Right kidney (tissue), 1 donor: Measurements from ENCODE around the gene CHST10.

Experiments
- DNase-seq: peaks from one replicate; pipeline ENCODE4 v3.0.0-alpha.2; 2016

The CHST10 gene

DNA sequence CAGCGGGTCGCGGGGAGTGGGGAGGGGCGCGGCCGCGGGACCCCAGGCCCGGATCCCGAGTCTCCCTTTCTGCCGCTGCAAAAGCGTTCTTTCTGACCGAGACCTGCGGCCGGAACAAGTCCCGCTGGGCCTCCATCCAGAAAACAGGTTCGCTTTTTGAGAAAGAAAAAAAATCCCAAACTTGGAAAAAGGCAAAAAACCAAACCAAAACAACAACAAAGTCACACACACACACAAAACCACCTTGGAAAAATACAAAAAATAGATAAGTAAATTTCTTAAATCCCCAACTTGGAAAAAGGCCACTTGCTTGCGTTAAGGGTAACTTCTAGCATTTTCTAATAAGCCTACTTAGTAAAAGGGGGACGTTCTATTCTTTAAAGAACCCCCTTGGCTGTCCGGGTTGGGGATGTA lies 250 bp upstream of the CHST10 start:
- no peak for DNase-seq

DNA sequence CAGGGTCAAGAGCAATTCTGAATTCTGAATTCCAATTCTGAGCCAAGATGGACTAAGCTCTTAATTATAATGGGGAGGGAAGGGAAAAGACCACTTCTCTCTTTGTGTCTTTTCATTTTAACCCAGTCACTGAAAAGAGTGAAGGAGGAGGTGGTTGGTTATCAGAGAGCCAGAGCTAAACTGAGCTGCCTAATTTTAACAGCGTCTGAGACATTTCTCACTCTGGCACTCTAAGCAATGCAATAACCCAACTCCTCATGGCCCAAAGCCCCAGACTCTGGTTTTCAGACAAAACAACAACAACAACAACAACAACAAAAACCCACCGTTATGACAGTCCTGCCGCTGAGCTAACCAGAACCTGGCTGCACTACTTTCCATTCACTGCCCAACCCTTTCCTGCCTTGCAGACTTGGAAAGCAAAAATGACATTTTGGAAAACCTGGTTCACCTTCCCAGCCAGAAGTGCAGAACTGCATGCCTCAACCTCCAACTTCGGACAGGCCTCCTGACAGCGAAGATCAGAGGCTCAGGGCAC lies 1.0 kb downstream of the CHST10 start:
- DNase-seq = no peak

- no peak for DNase-seq
Measured at GRCh38 chr2:100413571-100413970, 3.9 kb downstream of the CHST10 start.

GRCh38 chr2:100412881-100413321 lies 4.6 kb downstream of the CHST10 start:
- DNase-seq = no peak

GRCh38 chr2:100412466-100412865 lies 5.0 kb downstream of the CHST10 start:
- no peak for DNase-seq

- DNase-seq = no peak
Measured at GRCh38 chr2:100411841-100412292, 5.6 kb downstream of the CHST10 start.

DNA sequence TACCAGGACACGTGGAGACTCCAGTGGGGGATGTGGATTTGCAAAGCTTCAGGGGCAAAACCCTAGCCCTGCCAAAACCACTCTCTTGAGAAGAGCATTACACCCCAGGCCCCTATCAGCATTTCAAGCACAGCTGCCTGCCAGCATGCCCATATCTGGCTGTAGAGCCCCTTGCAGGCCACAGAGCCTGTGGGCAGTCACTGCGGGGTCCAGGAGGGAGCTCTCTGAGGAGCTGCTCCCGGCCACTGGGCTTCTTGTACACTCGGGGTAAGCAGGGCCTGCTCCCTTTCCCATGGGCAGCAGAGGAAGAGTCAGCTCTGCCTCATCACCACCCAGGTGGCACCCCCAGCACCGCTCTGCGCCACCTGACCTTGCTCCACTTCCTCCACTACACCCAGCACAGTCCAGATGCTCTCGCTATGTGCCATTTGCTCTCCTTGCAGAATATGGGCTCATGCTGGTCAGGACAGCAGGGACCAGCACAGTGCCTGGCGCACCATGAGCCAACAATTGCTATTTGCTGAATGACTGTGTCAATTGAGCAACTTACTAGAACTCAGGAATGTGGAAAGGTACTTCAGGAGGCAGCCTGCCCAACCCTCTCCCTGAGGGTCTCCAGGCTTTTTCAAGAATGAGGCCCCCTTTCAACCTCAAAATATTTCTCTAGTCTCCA lies 7.4 kb downstream of the CHST10 start:
- DNase-seq = no peak

GRCh38 chr2:100409461-100409860 lies 8.0 kb downstream of the CHST10 start:
- DNase-seq = no peak

GRCh38 chr2:100408941-100409340 lies 8.5 kb downstream of the CHST10 start:
- DNase-seq = no peak

- no peak for DNase-seq
Measured at GRCh38 chr2:100408104-100408503, 9.4 kb downstream of the CHST10 start.

DNA sequence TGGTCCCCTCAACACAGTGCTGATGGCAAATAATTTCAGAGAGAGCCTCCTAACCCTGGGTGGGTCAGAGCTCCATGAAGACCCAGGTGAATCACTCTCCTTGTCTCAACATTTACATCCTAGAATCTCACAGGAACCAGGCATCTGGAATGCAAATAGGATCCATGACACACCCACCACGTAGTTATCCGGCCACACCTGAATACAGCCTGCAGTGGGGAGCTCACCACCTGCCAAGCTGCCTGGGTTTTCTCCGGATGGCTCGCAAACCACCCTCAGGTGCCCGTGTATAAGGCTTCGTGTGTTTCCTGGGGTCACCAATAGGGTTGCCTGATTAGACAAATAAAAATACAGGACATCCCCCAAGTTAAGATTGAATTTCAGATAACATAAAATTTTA lies 9.9 kb downstream of the CHST10 start:
- DNase-seq = no peak

DNA sequence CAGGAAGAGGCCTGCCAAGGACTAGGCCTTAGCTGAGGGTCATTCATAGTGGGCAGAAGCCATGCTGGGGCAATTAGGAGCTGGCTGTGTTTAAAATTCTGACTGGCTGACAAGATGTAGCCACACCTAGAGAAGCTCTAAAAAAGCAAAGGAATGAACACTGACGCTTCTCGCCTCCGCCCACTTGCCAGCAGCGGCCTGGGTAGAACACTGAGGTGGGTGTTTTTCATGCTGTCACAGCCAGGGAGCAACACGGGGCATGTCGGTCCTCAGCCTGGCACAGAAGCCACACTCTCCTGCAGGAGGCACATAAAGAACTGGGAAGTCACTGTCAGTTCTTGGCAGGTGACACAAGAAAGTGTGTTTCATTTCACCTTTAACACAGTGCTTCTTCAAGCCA lies 10.4 kb downstream of the CHST10 start:
- DNase-seq = no peak

DNA sequence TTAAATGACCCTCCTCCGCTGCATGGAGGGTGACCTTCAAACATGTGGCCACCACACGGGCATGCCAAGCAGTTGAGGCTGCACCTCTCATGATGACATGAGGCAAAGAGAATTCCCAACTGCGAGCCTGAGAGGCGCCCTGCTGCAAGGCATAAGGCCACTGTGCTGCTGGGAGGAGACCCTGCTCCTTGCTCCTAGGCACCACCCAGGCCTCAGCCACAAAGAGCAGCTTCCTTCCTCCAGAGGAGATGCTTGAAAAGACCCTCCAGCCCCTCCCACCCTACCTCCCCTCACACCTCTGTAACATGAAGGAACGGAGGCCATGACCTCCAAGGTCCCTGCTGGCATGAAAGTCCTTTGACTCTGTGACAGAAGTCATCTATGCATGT lies 11.4 kb downstream of the CHST10 start:
- DNase-seq = no peak

DNA sequence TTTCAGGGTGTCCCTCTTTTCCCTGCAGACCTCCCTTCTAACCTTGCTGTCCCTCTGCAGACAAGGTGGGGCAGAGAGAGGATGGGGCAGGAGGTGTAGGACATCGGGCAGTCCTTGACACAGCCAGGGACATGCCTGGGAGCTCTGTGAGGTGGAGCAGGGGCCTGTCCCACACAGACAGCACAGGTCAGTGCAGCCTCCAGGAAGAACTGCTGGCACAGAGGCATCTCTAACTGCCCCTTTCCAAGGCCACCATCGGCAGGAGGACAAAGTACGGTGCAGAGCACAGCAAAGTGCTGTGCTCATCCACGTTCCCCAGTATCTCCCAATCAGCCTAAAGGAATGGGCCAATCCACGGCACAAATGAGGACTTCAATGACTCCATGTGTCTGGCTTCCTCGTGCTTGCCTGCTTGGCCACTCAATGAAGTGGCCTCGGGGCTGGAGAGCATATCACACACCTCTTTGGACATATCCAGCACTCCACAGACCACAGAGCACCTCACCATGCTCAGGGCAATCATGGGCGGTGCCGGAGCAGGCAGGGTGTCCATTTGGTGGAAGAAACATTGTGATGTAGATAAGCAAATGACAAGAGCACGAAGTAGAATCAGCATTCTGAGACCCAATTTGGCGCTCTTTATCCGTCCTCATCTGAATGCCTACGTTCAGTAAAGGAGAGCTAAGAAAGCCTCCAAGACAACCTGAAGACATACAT lies 11.9 kb downstream of the CHST10 start:
- DNase-seq = no peak

- no peak for DNase-seq
Measured at GRCh38 chr2:100404411-100404810, 13.1 kb downstream of the CHST10 start.

DNA sequence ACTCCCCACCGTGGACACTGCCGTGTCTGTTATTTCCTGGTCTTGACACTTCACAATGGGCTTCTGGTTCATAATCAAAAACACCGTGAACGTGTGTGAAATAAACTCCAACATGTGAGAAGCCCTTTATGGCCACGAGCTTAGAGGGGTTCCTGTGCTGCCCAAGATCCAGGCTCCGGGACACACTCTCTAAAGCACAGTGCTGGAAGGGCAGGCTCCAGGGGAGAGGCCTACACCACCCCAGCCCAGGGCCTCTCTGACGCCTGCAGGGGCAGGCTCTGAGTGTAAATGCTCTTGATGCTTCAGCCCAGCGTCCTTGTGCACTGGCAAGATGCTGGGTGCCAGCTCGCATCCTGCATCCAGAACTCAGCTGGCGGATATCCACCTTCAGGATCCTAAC lies 13.7 kb downstream of the CHST10 start:
- no peak for DNase-seq

GRCh38 chr2:100401268-100401667 lies 16.2 kb downstream of the CHST10 start:
- DNase-seq = no peak

DNA sequence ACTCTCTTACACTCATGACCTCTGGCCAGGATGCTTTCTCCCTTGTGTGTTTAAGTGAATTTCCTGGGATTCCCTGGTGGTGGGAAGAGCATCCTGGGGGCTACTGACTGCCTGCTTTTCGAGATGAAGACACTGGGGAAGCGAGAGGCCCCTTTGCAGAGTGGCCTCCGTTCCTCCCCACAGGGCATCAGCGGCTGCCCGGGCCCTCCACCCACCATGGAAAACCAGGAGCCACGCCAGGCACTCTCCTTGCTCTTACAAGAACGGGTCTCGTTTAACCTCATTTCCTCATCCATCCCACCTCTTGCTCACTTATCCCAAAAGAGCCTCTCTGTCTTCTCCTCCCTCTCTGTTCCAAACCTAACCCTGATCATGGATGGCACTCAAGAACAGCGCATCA lies 17.8 kb downstream of the CHST10 start:
- DNase-seq = no peak

- no peak for DNase-seq
Measured at GRCh38 chr2:100397976-100398375, 19.5 kb downstream of the CHST10 start.

DNA sequence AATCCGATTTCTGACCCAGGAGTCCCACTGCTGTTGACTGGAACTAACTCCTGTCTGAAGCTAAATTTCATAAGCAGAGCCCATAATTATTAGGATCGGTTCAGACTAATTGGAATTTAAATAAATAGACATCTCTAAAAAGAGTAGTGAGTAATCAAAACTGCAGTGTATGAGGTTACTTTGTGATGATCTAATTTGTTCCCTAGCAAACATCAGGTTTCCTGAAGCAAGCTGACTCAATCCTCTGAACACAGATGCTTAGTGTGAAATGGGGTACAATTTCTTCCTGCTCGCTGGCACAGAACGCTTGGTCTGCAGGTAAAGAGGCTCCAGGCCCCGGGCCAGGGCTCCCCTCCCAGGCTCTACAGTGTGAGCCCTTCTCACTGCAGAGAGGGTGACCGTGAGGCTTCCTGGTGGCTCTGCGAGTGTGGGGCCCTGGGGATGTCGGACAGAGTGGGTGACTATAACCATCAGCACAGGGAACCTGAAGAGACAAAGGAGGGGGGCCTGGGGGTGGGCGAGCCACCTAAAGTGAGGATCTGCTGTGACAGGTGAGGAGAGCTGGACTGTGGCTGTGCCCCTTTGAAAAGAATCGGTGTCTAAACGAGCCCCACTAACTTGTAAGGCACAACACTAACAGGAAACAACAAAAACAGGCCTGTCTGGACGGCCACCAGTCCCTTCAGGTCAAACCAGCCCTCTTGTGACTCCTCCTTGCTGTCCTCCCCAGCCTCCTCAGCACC lies 20.2 kb downstream of the CHST10 start:
- DNase-seq = no peak

GRCh38 chr2:100396483-100396882 lies 21.0 kb downstream of the CHST10 start:
- no peak for DNase-seq

DNA sequence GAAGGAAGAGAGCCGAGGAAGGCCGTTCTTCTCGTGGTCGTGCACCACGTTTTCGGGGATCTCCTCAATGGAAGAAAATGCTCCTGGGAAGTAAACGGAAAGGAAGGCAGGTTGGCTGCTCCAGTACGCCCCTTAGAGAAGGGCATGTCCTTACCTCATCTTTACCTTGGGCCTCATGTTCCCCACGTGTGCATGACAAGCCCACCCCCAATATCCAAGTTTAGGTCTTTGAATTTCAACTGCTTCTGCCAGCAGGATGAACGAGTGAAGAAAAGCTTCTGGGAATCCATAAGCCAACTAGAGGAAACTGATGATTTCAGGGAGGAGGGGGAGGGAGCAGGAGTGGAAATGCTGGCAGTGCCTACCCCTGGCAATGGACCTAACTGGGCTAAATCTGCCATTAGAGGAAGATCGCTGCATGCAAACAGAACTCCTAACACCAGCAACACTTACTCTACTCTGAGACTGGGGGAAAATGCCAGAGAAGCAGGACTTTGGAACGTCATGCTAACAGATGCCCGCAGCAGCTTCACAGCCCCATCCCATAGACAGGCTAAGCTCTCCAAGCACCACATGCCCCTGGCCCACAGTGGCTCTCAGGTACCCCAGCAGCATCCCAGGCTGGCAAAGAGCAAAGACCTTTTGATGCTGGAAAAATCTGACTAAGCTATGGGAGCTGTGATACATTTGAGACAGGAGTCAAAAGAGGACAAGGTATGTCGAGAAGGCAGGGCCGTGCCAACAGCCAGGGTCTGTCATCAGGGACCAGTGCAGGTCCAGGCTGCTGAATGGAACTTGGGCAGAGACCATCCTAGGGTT lies 21.7 kb downstream of the CHST10 start:
- no peak for DNase-seq
